Astrocyte (in vitro differentiated cells and primary cell): ENCODE results near the gene KRTAP10-8.

Source experiments
- CTCF ChIP-seq: IDR thresholded peaks from 2 replicates; pipeline ENCODE4 v1.5.1; 2011; ENCODE audit warnings: low read depth, mild to moderate bottlenecking, inconsistent platforms, low read length, moderate library complexity; ENCODE audit not compliant: insufficient read depth
- EZH2 ChIP-seq: IDR thresholded peaks from 2 replicates; pipeline ENCODE4 v1.6.1; 2012; ENCODE audit warnings: mild to moderate bottlenecking, low read length, inconsistent platforms; ENCODE audit not compliant: insufficient read depth

GRCh38 chr21:44623575-44623974 is 11.7 kb downstream of the KRTAP10-8 start:
- TF ChIP-seq CTCF = no peak
- no peak for TF ChIP-seq EZH2
